Occipital lobe (tissue), 2 donors: ENCODE measurements around the gene OR56A4. TPM values are rescaled to one million over a fixed set of nuclear protein-coding genes. Genes with fewer than 3 reads are reported as not detected.

Experiments used
- DNase-seq: peaks from one replicate; lab custom pipeline; 2025; lab: John Stamatoyannopoulos, UW
- total RNA-seq: library from RNA; depleted of rRNA; stranded (reverse); fragments of >200 nt; gene quantifications from one replicate; pipeline ENCODE4 v1.2.3, GENCODE V29; 2014

The OR56A4 gene, protein sequence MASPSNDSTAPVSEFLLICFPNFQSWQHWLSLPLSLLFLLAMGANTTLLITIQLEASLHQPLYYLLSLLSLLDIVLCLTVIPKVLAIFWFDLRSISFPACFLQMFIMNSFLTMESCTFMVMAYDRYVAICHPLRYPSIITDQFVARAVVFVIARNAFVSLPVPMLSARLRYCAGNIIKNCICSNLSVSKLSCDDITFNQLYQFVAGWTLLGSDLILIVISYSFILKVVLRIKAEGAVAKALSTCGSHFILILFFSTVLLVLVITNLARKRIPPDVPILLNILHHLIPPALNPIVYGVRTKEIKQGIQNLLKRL
- total RNA-seq: under 0.01 TPM

DNA sequence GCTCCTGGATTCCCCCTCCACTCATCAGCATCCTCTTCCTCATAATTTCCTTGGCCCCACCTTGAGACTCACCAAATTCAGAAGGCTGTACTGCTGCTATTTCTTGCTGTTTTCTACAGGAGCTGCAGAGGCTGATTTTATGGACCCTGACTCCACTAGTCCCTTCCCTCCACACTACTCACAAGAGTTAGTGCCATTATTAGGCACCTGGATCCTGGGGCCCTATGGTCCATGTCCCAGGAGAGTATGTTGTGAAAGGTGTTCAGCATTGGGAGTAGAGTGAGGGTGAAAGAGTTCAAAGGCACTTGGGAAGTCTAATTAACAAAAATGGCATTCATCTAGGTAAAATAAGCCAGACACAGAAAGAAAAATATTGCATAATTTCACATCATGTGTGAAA lies at the start of gene OR56A4:
OR56A4 (minus strand) TSS at position 101 of the 400 bp plus-strand sequence. CDS start 3,954 bp downstream, outside the sequence.
- no peak for DNase-seq

DNA sequence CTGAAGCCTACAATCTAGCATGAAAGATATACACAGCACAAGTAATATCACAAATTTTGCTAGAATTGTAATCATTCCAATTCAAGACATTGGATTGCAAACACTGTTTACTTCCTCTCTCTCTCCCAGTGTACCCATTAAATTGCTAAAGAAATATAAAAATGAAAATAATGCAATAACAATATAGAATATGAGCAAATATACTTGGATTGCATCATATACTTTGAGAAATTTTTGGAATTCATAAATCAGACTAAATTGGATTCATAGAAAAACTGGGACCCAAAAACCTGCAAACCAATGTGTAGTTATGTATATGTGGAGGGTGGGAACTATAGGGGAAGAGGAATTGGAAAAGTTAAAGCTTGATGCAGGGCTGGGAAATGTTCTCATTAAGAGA lies 48.8 kb upstream of the OR56A4 start:
- no peak for DNase-seq

DNA sequence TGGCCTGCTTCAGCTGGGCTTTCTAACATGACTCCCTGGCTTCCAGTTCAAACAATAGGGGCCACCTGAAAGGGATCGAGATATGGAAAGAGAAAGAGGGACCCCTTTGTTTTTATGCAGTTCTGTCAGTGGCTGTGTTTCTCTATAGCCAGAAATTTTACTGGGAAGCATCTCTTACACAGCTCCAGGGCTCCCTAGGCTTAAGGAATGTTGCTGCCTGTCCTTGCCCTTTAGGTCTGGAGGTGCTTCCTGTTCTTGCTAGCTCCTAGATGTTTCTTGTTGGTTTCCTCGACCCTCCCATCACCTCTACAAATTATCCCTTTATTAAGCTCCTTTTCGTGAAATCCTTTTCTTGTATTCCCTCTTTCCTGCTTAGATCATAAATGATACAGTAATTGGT lies 45.6 kb upstream of the OR56A4 start:
- no peak for DNase-seq

DNA sequence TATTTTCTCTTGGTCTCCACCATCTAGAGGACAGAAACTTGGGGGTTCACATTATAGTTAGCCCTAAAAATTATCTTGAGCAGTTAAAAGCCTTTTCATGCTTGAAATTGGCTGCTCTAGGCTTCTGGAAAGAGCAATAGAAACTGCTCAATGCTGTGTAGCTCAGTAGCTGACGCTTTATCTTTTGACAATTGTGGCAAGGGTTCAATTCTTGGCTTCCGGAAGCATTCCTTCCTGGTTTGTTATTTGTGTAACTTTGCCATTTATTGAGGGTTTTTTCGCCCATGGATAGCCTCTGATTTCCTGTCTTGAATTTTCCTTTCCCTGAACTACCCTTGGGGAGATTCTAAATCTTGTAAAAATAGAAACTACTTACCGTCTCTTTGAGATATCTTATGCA lies 34.1 kb upstream of the OR56A4 start:
- no peak for DNase-seq

DNA sequence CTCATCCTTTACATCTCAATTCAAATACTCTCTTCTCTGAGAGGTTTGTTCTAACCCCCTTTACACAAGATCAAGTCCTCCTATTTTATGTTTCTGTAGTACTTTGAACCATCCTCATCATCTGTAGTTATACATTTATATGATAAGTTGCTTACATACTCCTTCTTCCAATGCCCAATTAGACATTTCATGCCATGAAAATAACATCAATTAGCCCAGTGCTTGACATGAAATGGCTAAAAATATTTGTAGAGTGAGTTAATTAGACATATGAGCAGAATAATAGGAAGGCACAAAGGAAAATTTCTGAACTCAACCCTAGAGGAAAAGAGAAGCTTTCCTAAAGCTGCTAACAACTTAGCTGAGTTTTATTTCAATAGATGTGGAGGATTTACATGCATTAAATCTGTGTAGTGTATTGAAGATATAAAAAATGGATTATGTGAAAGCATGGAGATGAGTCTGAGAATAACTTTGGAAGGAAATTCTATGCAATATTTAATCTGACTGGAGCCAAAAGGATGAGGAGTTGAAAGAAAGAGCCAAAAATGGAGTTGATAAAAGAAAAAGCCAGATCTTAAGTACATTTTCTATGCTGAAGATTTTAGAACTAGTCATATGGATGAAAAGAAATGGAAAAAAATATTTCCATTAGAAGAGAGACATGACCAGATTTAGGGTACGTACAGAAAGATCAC lies 24.1 kb upstream of the OR56A4 start, which contains the start of gene OR56A1:
OR56A1 (minus strand) TSS at position 51 of the 698 bp plus-strand sequence. CDS start 3,066 bp downstream, outside the sequence.
- no peak for DNase-seq

DNA sequence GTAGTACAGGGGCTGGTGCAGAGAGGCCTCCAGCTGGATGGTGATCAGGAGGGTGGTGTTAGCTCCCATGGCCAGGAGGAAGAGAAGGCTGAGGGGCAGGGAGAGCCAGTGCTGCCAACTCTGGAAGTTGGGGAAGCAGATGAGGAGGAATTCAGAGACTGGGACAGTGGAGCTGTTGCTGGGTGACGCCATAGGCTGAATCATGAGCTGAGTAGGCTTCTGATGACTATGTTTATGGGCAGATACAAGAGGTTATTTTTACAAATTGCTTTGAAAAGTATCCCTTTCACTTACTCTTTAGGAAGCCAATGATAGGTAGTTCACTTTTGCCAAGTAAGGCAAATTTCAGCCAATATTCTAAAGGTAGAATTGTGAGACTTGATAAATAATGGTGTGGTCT lies 20.8 kb upstream of the OR56A4 start:
- DNase-seq: no peak

DNA sequence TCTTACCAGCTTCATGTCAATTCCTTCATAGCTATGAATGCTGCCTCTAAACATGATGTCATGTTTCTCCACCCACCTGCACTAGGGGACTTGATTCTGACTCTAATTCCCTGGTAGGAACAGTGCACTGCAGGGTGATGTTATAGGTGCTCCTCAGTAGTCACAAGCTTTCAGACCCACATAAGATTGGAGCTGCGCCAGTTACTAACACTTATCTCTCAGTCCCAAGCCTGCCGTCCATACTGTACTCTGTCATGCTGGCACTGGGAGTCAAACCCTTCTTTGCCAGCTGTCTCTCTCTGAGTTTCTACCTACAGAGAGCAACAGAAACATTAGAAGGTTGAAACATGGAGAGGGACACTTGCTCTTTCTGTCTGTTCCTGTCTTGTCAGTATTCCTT lies 18.3 kb upstream of the OR56A4 start:
- no peak for DNase-seq

DNA sequence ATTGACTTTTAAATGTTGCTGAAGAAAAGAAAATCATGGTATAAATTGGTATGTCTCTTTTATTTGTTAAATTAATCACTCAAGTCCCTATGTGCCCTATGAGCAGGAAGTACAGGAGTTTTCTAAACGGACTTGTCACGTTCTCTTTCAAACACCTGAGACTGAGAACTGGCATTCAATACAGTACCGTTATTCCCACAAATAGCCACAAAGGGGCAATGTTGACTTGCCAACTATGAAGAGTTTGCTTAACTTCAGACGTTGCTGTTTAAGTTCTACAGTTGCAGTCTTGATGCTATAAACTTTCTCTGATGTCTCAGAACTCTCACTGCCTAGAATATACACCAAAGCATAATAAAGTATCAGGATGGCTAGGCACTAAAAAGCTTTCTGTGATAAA lies 16.2 kb upstream of the OR56A4 start:
- no peak for DNase-seq

DNA sequence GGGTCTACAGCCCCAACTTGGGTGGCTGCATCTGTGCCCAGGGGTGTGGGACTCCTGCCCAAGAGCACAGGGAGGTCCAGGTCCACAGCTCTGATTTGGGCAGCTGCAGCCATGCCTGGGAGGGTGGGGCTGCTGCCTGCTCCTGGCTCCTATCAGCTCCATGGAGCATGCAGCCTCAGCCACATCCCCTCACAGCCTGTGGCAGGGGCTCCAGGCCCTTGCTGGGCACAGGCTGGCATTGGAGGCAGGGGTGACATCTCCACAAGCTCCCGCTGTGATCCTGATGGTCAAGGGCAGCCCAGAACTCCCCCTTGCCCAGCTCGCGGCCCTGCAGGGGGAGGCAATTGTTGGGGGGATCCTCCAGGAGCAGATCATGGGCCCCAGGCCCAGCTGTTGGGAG lies 6.3 kb upstream of the OR56A4 start:
- no peak for DNase-seq

DNA sequence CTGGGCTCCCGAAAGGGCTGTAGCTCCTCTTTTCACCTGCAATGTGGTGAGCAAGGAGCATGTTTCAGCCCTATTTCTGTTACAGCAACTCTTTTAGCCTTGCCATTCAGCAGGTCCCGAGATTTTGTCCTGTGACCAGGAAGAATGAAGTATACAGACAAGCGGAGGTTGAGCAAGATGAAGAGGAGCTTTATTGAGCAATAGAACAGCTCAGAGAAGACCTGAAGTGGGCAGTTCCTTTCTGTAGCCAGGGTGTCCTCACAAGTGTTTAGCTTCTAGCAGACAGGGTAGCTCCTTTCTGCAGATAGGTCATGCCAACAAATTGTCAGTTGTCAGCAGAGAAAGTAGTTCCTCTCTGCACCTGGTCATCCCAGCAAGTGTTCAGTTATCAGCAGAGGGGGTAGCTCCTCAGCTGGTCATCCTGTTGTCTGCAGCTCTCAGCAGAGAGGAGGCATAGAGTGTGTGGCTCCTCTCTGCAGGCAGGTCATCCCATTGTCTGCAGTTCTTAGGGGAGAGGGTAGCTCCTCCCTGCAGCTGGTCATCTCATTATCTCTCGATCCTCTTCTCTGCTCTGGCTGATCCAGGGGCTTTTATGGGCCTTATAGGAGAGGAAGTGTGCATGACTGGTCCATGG lies 5.4 kb upstream of the OR56A4 start:
- no peak for DNase-seq

DNA sequence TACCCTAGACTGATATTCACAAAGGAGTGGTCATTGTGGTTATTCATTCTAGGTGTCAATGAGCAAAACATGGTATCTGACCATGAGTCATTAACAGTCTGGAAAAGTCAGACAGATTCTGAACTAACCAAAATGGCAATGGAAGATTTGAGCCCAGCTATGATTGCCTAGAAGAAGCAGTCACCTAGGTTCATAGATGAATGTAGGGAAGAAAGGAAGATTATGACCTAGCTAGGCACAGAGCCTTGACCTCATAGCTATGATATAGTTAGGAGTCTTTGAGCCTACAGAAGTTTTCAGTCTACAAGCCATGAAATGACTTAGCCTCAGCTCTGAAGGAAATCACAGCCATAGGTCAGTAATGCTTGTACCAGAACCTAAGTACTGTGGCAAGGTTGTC lies 351 bp downstream of the OR56A4 start:
- no peak for DNase-seq

DNA sequence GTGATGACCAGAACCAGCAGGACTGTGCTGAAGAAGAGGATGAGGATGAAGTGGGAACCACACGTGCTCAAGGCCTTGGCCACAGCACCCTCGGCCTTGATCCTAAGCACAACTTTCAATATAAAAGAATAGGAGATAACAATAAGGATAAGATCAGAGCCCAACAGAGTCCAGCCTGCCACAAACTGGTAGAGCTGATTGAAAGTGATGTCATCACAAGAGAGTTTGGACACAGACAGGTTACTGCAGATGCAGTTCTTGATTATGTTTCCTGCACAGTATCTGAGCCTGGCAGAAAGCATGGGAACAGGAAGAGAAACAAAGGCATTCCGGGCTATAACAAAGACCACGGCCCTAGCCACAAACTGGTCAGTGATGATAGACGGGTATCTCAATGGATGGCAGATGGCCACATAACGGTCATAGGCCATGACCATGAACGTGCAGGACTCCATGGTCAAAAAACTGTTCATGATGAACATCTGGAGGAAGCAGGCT lies 4.5 kb downstream of the OR56A4 start:
- no peak for DNase-seq

DNA sequence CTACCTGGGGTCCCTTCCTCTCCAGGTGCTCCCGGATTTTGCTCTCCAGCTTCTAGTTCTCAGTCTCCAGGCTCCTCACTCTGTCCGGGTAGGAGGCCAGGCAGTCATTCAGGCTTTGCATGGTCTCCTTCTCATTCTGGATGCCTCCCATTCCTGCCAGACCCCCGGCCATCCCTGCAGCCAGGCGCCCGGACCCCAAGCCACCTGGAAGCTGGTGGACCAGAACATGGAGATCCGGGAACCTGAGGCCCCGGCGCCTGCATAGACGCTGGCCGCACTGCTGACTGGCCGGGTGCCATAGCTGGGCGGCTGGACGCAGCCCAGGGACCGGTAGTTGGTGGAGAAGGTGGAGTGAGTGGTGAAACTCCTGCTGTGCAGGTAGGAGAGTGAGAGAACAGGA lies 12.0 kb downstream of the OR56A4 start:
- no peak for DNase-seq

DNA sequence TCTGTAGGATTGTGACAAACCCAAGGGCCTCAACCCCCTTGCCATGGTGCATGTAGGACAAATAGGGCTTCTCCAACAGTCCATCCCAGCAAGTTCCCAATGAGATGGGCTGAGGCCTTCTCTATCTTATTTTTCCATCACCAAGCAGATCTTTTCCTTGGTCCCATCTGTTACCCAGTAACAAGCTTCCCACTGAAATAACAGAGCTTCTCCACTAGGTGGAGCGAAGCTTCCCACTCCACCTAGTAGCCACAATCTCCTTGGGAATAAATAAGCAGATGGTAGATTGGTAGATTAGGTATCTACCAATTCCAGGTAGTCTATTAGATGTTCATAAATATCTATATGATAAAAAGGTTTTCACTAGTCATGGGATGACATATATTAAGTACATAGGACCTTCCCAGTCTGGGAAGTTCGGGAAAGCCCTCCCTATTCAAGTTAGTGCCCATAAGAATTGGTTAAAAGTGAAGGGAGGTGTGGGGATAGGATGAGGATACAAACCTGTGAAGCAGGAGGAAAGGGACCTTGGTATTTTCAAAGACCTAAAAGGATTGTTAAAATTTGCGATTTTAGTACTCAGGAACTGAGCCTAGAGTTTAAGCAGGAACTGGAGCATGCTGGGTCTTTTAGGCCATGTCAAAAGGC lies 14.0 kb downstream of the OR56A4 start:
- no peak for DNase-seq

DNA sequence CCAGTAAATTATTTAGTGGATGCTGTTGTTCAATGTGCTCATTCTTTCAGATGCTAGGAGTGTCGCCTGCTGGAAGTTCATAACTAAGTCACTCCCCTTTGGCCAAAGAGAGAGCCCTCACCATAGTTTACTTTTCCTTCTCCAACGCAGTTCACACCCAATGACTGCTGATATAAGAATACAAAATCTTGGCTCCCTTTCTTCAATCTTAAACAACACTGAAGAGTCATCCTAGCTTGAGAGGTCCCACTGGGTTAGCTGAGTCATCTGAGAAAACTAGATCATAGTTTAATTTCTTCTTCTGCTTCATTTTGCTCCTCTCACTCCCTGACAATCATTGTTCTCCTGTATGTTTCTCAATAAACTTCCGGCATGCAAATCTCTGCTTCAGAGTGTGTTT lies 14.6 kb downstream of the OR56A4 start:
- no peak for DNase-seq

DNA sequence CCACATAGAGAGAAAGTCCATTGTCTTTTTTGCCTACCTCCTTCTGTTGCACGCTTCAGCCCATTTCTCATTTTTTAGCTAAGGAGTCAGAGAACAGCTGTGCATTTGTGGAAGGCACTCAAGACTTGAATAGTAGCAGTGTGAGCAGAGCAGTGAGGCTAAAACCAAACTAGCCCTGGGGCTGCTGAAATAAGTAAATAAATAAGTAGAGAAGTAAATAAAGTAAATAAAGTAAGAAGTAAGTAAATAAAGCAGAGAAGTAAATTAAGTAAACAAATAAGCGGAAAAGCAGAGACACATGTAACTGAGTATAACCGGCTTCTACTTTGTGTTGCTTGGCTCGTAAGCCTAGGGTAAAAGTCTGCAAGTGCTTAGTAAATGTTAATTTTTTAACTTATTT lies 17.5 kb downstream of the OR56A4 start:
- DNase-seq: no peak

DNA sequence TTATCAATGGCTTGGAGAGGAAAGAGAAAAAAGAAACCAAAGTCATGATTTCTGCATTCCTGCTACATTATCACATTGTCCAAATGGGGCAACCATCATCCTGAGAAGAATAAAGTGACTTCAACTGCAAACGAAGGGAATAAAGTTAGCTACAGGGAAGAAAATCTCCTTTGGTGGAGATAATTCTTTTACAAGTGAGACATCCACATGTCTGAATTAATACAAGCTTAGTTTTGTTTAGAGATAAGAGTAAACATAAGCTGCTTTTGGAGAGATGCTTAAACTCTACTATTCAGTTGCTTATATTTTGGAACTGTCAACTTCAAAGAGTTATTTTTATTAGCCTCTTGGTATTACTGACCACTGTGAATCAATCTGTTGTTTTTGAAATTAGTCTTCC lies 19.9 kb downstream of the OR56A4 start, which contains the start of gene OR52L1:
OR52L1 (minus strand) TSS at position 101 of the 400 bp plus-strand sequence; CDS start at position 46, 55 bp downstream.
- DNase-seq: no peak

DNA sequence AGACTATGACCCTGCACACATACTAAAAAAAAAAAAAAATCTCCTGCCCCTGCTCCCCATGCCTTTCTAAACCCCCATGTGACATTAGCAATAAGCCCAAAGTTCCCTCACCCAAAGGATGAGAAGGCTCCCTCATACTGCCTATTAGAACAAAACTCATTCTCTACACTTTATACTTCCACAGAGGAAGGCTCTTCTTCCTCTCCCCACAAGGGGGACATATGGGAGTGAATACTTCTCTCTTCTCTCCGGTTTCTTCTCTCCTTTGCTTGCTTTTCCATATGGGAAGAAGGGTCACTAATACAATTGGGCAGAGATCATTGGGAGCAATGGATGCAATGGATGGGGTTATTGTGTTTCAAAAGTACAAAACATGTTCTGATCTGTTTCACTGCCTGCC lies 23.3 kb downstream of the OR56A4 start:
- no peak for DNase-seq

DNA sequence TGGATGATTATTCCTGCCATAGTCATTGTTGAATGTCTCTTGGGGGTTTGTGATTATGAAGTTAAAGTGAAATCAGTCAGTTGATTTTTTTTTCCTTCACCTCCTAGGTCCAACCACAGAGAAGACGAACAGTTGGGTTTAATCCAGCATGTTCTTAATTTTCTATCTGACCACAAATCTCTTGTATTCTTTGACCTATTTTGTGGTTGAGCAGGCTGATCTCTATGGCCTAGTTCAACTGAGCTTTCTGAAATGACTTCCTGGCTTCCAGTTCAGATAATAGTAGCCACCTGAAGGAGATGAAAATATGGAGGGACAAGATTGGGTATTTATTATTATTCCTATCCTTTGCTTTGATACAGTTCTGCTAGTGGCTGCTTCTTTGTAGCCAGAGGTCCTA lies 33.2 kb downstream of the OR56A4 start:
- DNase-seq: no peak

DNA sequence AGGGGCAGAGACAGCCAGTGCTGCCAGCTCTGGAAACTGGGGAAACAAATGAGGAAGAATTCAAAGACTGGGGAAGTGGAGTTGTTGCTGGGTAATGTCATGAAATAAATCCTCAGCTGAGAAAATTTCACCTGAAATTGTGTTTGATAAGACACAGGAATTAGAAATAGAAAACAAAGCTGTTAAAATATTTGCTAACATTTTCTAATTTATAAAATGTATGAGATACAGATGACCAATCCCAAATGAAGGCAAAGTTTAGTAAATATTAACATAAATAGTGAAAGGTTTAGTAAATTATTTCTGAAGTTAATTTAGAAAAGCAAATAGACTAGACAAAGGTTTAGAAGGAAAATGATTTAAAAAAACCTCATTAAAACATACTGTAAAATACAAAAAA lies 38.4 kb downstream of the OR56A4 start, which contains the start of gene OR56A5:
OR56A5 (minus strand) TSS at position 101 of the 400 bp plus-strand sequence; CDS start at position 101, 0 bp downstream.
- DNase-seq: no peak

DNA sequence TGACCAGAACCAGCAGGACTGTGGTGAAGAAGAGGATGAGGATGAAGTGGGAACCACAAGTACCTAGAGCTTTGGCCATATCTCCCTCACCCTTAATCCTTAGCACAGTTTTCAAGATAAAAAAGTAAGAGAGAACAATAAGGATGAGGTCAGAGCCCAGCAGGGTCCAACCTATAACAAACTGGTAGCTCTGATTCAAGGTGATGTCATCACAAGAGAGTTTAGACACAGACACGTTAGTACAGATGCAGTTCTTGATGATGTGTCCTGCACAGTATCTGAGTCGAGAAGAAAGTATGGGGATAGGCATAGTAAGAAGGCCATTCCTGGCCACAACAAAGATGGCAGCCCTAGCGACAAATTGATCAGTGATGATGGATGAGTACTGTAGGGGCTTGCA lies 39.0 kb downstream of the OR56A4 start:
- DNase-seq: no peak

DNA sequence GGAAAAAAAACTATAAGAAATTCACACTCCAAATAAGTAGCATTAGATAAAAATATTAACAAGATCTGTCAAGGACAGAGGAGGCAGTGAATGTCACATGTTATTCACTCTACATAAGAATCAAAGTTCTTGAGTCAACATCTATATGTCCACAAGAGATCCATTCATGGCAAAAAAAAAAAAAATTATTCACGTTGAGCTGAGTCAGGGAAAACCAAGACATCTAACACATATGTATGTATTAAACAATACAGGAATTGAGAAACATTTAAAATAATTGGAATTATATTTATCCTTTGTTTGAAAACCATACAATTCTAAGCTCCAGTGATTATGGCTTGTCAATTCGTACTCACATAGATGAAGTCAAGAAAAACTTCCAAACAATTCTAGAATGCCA lies 39.8 kb downstream of the OR56A4 start:
- DNase-seq: no peak
